HG03159 (cell line): ENCODE measurements around the gene AOPEP.

ENCODE experiments used
- ATAC-seq: cut with Tn5 transposase; IDR thresholded peaks from one replicate; pipeline ENCODE4 v1.9.1; 2021; ENCODE audit warnings: mild to moderate bottlenecking, moderate library complexity; ENCODE audit not compliant: unreplicated experiment

AOPEP gene

GRCh38 chr9:94891183-94891582 lies 164.7 kb downstream of the AOPEP start:
- ATAC-seq: no peak

DNA sequence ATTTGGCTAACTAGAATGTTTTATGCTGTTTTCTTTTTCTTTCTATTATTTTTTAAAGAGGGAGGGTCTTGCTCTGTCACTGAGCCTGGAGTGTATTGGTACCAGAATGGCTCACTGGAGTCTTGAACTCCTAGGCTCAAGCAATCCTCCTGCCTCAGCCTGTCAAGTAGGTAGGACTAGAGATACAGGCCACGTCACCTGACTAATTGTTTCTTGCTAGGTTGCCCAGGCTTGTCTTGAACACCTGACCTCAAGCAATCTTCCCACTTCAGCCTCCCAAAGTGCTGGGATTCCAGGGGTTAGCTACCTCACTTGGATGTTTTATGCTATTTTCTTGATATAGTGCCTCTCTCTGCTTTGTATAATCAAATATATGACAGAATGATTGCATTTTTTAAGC lies 166.2 kb downstream of the AOPEP start:
- ATAC-seq: no peak

DNA sequence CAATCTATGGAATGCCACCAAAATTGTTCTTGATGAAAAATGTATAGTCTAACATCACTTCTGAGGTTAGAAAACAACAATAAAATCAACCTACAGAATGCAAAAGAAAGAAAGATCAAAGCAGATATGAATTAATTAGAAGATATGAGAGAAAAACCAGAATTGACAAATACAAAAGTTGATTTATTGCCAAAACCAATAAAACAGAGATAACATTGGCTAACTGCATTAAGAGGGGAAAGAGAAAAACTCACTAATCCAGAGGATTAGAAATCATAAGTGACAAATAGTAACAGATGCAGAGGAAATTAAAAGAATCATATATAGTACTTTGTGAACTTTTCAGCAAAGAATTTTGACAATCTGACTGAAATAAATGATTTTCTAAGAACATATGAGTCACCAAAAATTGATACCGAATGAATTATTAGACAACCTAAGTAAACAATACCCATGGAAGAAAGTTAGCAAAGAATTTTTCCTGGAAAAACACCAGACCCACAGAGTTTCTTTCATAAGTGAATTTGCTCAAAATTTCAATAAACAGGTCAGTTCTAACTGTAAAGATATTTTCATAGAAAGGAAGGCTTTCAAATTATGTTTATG lies 167.7 kb downstream of the AOPEP start:
- ATAC-seq: no peak

- ATAC-seq: no peak
Observed at GRCh38 chr9:94895668-94896067, 169.2 kb downstream of the AOPEP start.

DNA sequence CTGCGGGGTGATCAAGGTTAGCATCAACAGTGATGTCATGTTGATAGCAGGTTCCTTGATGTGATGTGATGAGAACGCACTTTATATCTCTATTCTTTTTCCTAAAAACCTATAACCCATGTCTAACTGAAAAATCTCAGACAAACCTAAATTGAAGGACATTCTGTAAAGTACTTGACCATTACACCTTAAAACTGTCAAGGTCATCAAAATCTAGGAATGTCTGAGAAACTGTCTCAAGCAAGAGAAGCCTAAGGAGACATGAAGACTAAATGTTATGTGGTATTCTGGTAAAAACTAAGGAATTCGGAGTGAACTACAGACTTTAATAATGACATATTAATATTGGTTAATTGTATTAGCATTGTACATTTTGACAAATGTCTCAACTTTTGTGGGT lies 170.0 kb downstream of the AOPEP start:
- ATAC-seq: no peak

GRCh38 chr9:94899464-94900221 lies 173.1 kb downstream of the AOPEP start:
- ATAC-seq: no peak

DNA sequence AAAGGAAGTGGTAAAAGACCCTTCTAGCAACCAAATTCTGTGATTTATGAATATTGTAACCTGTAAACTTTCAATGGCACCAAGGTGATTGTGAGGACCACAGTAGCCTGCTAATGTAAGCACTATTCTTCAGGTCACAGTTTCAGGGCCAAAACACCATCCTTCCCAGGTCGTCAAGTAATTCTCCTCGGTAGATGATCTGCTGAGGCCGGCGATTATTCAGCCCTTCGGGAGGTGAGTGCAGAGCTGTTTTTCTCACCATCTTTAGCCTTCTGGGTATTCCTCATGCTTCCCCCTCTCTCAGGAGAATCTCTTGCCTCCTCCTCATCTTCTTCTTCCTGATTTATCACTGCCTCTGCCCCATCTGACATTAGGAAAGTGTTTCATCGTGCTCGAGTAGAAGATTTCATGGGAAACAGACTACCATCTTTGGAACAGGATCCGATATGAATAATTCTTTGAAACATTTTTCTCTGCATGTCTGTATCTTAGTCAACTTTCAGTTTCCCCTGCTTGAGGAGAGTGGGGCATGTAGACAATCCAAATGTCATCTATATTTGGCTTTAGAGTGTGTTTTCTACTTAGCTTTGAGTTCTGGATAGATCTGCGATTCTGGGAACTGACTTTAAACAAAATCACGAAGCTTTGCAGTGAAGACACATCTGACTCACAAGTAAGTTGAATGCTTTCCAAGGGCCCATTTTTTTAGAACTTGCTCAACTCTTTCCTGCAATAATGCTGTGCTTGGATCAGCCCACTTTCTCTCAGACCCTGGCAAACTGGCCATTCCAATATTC lies 173.9 kb downstream of the AOPEP start:
- no peak for ATAC-seq

DNA sequence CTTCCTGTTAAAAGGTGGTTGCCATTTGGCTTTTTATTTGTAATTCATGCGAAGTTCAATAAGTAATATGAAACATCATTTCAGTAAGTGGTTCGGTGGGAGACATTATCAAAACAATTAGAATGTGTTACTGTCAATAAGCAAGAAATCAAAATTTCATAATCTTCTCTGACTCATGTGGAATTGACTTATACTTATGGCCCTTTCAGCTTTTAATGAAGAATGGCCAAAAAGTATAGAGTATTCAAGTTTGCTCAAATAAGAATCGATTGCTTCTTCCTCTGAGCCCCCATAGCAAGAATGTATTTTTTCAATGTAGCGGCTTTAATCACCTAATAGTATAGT lies 174.5 kb downstream of the AOPEP start:
- ATAC-seq: no peak

GRCh38 chr9:94903961-94904421 lies 177.5 kb downstream of the AOPEP start:
- ATAC-seq: no peak

DNA sequence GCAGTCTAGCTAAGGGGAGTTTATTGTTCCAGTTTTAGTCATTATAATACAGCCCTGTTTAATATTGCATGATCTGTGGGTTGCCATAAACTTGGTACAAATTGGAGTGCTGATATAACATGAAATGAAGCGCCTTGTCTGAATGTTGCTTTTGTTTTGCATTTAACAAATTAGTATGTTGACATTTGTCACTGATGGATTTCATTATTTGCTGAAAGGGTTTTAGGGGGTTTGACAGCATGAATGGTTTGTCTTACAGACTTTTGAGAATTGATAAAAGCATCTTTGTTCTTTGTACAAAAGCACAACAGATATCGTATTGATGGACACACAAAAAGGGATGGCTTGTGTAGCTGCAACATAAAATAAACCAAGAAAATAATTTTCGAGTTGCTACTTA lies 178.3 kb downstream of the AOPEP start:
- ATAC-seq: no peak

- ATAC-seq: no peak
Observed at GRCh38 chr9:94905606-94906005, 179.1 kb downstream of the AOPEP start.

- no peak for ATAC-seq
Observed at GRCh38 chr9:94906181-94906580, 179.7 kb downstream of the AOPEP start.

- no peak for ATAC-seq
Observed at GRCh38 chr9:94906713-94907112, 180.2 kb downstream of the AOPEP start.

GRCh38 chr9:94907264-94907936 lies 180.9 kb downstream of the AOPEP start:
- no peak for ATAC-seq

DNA sequence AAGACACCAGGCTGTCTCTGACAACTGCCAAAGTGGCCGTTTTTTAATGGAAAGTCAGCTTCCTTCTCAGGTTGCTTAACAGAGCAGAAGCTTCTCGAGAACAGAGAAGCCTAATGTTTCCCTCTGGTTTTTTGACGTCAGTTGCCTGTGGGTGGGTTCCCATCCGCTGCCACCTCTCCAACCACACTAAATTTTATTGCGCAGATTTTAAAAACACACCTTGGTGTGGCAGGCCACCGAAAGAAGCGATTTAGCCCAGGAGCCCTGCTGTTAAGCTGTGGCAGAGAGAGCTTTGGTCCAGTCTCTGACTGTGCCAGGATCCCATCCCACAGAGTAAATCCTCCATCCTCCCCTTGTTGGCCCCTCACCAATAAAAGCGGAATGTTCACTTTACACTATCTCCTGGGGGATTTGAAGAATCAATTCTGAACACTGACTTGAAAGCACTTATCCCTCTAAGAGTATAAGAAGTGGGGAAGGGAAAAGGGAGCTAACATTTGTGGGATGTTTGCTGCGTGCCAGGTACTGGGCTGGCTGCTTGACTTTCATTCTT lies 181.6 kb downstream of the AOPEP start:
- ATAC-seq: no peak

- ATAC-seq: no peak
Observed at GRCh38 chr9:94908583-94909249, 182.2 kb downstream of the AOPEP start.

DNA sequence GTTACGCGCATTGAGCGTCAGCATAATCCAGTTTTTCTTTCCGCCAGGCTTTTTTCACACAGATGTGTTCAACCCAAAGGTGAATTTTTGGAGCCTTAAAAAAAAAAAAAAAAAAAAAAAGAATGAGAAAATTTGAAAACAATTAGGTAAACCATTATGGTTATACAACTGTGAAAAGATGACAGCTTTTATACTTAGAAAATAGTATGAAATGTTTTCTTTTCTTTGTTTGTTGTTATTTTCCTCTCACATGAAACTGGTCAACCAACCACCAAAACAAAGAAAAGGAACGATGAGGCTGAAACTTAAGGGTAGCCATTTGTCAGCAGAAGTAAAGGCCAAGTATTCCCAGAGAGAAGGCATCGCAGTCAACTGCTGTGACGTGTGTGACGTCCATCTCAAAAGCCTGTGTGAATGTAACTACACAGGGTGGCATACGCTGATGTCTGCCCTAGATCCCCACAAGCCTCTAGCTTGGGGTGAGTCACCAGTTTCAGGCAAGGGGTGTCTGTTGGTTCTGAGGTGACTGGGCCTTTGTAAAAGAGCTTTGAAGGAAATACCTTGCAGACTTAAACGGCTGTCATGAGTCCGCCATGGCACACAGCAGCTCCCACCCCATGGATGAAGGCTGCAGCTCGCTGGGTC lies 182.9 kb downstream of the AOPEP start:
- ATAC-seq: no peak

DNA sequence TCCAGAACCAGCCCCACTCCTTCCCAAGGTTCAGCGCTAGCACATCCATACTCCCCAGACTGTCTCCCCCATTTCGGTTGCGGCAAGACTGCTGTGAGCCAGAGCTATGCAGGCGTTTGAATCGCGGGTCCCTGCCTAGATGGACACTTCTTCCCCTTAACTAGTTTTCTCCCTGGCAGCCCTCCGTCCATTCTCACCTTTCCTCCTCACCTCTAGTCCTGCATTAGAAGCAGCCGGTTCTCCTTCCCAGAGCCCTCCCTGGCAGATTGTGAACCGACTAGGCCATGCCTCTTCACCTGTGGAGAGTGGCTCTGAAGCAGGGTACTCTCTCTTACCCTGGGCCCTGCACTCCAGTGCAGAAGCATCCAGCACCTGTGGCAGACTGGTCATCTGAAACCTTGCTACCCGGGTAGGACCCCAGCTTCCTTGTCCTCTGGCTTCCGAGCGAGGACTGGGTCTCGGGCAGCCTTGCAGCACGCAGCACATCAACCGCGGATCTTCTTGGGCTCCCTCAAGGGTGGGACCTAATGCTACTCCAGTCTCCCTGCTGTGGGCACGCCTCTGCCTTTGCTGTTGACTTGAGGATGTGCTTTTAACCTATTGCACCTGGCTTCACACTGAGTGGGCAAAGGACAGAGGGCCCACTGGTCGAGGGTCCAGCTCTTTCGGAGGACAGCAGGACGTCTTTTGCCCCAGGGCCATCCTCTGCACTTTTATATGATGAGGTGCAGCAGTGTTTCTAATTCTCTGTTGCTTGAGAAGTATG lies 183.6 kb downstream of the AOPEP start:
- no peak for ATAC-seq

- ATAC-seq: no peak
Observed at GRCh38 chr9:94911211-94911610, 184.7 kb downstream of the AOPEP start.
